Muscle of arm (tissue), 12 donors: ENCODE results near the gene SPATA2. TPM values are rescaled to one million over a fixed set of nuclear protein-coding genes. Genes with fewer than 3 reads are reported as not detected.

ENCODE experiments used
- DNase-seq: peaks from one replicate; pipeline ENCODE4 v3.0.0-alpha.2; 2013
- polyA plus RNA-seq, 12 donors: library from polyadenylated mRNA; unstranded; fragments of 120-200 nt; gene quantifications; one replicate each; pipeline ENCODE4 v1.2.1, GENCODE V29; 2013; ENCODE audit not compliant: insufficient read length in 12 of 12

Gene SPATA2
- polyA plus RNA-seq, 12 donors: 4.8 to 6.8 (median 5.8) TPM; not detected in 1

GRCh38 chr20:49936153-49937026, 21.1 kb upstream of the SPATA2 start, which contains the start of gene RNF114:
TSS of gene RNF114 (plus strand) at chr20:49936397. CDS start at chr20:49936413, 16 bp downstream.
- peak; percentile 95 for DNase-seq

GRCh38 chr20:49935746-49936152, 20.4 kb upstream of the SPATA2 start:
- DNase-seq: no peak

DNA sequence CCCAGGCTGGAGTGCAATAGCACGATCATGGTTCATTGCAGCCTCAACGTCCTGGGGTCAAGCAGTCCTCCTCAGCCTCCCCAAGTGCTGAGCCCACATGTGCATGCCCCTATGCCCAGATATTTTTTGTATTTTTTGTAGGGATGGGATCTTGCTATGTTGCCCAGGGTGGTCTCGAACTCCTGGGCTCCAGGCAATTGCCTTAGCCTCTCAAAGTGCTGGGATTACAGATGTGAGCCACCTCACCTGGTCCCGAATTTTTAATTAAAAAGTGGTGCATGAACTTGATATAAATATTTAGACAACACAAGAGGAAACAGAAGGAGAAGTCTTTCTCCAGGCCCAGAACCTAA, 13.8 kb upstream of the SPATA2 start:
- no peak for DNase-seq

DNA sequence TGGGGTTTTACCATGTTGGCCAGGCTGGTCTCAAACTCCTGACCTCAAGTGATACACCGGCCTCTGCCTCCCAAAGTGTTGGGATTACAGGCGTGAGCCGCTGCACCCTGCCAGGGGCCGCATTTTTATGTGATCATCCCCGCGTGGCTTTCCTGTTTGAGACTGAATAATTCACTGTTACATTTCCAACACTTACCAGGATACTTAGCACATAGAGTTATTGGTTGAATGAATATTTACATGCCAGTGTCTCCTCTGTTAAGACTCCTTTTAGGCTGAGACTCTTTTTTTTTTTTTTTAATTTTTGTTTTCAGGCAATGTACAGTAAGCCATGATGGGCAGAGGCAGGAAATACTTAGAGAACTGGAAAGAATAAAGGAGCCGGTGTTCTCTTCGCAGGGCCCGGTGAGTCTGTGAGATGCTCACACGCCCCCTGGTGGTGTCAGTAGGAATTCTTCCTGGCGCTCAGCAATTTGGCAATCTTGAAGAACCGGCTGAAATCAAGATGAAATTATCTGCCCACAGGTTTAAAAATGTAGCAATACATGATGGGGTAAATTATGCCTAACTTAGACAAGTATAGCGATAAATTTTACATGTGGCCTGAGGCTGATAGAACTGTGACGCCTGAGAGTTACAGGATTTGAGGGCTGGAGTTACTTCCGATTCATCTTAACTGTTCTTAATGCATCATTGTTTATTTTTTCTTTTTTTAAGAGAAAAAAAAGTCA, 13.2 kb upstream of the SPATA2 start:
- DNase-seq: peak; percentile 87

- DNase-seq: no peak
These were observed 10.6 kb upstream of the SPATA2 start for GRCh38 chr20:49925901-49926454.

- DNase-seq: no peak
These were observed 8.9 kb upstream of the SPATA2 start for GRCh38 chr20:49924247-49924646.

DNA sequence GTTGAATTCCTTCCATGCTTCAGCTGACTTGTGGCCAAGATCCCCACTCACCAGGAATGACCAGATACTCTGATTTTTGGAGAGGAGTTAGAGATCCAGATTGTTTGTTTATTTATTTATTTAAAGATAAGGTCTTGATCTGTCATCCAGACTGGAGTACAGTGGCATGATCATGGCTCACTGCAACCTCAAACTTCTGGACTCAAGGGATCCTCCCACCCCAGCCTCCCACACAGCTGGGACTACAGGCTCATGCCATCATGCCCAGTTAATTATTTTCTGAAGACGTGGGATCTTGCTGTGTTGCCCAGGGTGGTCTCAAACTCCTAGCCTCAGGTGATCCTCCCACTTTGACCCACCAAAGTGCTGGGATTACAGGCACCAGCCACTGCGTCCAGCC, 4.1 kb upstream of the SPATA2 start:
- no peak for DNase-seq

DNA sequence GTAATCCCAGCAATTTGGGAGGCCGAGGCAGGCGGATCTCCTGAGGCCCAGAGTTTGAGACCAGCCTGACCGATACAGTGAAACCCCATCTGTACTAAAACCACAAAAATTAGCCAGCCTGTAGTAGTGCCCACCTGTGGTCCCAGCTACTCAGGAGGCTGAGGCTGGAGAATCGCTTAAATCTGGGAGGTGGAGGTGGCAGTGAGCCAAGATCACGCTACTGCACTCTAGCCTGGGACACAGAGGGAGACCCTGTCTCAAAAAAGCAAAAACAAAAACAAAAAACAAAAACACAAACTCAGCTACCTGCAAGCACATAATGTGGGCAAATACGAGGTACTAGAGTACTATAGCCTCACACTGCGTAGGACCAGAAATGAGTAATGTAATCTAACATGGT, 3.7 kb upstream of the SPATA2 start:
- DNase-seq: no peak

DNA sequence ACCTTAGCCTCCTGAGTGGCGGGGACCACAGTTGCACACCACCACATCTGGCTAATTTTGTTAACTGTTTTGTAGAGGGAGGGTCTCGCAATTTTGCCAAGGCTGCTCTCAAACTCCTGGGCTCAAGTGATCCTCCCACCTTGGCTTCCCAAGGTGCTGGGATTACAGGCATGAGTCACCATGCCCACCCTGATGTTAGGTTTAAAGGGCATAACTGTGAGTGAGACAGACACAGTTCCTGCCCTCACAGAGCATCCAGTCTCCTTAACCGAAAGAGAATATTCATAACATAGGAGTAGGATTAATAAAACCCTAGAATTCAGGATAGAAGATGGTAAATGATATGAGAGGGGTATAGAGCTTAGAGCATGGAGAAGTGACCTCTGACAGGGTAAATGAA, 3.1 kb upstream of the SPATA2 start:
- no peak for DNase-seq

DNA sequence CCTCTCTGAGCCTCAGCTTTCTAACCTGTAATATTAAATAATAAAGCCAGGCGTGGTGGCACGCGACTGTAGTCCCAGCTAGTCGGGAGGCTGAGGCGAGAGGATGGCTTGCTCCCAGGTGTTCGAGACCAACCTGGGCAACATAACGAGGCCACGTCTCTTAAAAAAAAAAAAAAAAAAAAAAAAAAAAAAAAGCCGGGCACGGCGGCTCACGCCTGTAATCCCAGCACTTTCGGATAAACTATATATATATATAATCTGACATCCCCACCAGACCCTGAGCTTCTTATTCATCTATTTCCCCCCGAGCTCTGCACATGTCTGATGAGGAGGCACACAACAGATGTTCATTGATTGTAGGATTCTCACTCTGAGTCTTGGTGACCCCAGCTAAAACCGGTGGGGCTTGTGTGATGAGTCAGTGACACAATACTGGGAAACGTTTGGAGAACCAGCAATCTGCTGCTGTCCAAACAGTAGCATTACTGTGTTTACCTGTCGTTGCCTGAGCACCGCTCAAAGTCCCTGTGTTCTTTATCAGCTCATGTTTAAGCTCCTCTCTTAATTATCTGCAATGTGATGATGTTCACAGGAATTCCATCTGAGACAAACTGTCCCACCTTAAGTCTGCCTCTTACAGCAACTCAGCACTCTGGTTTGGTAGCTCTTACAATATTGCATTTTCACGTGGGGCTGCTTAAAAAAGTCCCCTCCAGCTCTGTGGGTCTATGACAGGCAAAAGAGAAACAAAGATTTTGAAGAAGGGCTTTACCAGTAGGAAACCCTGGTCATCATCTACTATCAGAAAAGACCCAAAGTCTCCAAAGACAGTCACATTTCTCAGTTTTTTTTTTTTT, 1.0 kb upstream of the SPATA2 start:
- DNase-seq: no peak

GRCh38 chr20:49915118-49915379, 280 bp downstream of the SPATA2 start:
- DNase-seq: no peak

GRCh38 chr20:49914310-49915117, 815 bp downstream of the SPATA2 start:
- no peak for DNase-seq

GRCh38 chr20:49913399-49914047, 1.8 kb downstream of the SPATA2 start:
- no peak for DNase-seq

GRCh38 chr20:49910340-49910706, 5.0 kb downstream of the SPATA2 start:
- no peak for DNase-seq

- no peak for DNase-seq
These were observed 5.6 kb downstream of the SPATA2 start for GRCh38 chr20:49909499-49910339.

DNA sequence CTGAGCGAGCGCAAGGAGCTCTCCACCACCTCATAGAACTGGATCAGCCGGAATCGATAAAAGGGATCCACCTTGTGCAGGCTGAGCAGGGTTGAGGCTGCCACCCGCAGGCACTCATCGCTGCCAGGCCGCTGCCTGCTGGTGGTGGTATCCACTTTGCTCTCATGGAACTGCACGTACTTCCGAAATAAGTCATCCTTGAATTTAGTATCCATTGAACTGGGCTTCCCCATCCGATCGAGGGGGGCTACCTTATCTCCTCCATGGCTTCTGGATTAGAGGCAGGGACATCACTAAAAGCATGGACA, 7.1 kb downstream of the SPATA2 start:
- DNase-seq: no peak

GRCh38 chr20:49907405-49908257, 7.7 kb downstream of the SPATA2 start:
- no peak for DNase-seq

DNA sequence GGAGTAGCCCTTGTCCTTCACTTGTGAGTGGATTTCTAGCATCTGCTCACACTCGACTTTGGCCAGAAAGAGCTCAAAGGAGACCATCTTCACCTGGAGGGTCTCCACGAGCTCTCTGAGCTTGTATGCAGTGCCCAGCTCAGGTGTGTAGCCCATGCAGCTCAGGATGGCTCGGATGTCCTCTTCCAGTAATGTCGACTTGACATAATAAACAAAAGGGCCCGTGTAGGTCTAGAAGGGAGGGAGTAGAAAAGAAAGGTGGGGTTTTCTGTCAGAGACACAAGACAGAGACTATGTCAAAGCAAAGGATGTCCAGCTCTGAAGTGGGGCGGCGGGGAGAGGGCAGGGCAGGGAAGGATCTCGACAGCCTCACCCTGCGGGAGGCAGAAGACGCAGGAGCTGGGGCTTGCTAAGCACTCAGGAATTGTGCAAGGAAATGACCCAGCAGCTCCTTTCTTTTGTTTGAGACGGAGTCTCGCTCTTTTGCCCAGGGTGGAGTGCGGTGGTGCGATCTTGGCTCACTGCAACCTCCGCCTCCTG, 8.6 kb downstream of the SPATA2 start:
- no peak for DNase-seq

DNA sequence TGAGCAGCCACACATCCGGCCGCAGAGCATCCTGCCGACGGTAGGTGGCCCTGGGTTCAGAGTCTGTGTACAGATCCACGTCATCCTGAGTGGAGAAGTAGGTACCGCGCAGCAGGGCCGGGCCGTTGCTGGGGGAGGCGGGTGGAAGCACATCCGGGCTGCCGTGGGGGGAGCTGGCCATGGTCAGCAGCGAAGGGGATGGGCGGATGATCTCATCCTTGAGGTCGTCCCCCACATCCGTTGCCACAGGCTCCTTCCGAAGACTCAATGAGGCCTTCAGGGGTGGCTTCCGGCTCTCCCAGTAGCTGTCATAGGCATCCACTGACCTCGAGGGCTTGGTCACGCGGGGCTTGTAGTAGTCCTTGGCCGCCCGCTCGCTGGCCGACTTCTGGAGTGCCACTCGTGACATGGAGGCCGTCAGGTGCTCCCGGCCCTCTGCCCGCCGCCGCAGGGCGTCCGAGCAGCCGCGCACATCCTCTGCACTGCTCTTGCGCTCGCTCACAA, 9.2 kb downstream of the SPATA2 start:
- no peak for DNase-seq
